RPMI7951 (cell line): Measurements from ENCODE around the gene SIK3. TPM values are rescaled to one million over a fixed set of nuclear protein-coding genes. Genes with fewer than 3 reads are reported as not detected.

Experiments
- DNase-seq: peaks from one replicate; pipeline ENCODE4 v3.0.0-alpha.2; 2012; ENCODE audit warnings: low read depth
- total RNA-seq: library from RNA; depleted of rRNA; stranded (reverse); fragments of >200 nt; shearing (Covaris generic); gene quantifications from 2 replicates; pipeline ENCODE4 v1.2.3, GENCODE V29; 2014

SIK3 gene
- total RNA-seq, 1 experiment from 2014 or later, result 9.3 TPM

GRCh38 chr11:116868066-116868465, 230.2 kb downstream of the SIK3 start:
- no peak for DNase-seq

- no peak for DNase-seq
Measured at GRCh38 chr11:116867619-116868018, 230.6 kb downstream of the SIK3 start.

DNA sequence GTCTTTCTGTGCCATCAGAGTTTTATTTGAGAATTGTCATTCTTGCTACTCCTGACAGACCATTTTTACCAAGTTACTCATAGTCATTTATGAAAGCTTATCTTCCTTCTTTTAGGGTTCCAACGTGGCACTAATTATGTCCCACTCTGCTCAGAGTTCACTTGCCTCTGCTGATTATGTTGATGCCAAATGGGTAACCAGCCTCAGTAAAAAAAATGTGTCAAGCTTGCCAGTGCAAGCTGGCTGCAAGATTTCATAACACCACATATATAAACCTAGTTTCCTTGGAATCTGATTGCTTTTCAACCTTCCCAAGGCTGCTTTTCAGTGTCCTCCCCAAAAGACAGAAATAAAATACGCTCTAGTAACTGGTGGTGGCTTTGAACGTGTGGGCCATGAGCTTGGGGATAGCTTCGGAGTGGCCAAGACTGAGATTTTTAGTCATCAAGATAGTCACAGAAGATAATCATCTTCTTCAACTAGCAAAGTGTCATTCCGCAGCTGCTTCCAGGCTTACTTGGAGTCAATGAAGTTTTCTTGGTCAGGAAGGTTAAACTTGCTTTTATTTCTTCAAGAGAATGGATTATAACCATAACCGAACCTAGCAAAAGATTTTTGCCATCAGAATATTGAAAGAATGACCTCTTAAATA, 231.3 kb downstream of the SIK3 start:
- no peak for DNase-seq

DNA sequence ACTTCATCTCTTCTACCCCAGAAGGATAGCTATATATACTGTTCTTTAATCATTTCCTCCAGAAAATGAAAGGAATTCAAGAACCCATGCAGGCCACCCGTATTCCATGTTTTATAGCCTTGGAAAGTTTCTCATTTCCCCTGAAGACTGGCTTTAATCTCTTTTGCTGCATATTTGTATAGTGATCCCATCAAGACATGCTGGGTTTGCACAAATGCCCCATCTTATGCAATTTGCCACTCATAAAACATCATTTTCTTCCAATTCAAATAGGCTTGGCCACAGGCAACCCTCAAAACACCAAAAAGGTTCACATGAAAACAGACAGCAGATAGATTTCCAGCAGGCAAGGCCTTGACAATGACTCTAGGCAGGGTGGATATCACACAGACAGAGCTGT, 232.5 kb downstream of the SIK3 start:
- no peak for DNase-seq

GRCh38 chr11:116864531-116864930, 233.7 kb downstream of the SIK3 start:
- DNase-seq, result no peak

- no peak for DNase-seq
Measured at GRCh38 chr11:116862951-116863350, 235.3 kb downstream of the SIK3 start.

DNA sequence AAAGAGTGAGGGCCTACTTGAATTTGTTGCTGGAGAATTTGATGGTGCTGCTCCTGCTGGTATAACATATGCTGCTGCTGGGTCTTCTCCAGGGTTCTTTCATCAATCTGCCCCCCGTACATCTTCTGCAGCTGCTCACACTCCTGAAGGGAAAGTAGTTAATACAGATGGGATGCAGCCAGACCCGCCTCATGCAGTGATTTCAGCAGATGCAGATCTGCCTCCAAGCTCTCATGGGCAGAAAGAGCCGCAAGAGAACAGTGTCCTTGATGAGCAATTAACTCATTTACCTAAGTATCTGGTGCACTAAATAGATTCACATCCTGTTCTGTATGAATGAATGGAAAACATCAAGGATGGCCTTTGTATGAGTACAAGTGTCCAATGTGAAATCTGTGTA, 236.0 kb downstream of the SIK3 start:
- DNase-seq, result no peak

DNA sequence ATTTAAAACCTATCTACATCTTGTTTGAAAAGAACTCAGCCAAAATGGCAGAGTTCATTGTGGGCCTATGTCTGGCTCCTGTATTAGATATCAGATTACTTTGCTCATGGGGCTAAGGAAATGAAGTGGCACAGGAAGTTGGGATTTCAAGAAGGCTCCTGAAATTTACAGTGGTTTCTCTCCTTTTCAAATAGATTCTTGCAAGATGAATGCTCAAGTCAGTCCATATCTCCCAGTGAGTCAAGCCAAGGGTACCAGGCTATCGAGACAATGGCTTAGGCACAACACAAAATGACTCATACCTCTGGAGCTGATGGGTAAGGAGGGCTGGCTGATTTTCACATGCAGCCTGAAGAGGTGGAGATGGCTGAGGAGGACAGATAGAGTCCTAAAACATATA, 236.7 kb downstream of the SIK3 start:
- DNase-seq, result peak; percentile 92

- DNase-seq, result no peak
Measured at GRCh38 chr11:116860303-116860702, 237.9 kb downstream of the SIK3 start.

DNA sequence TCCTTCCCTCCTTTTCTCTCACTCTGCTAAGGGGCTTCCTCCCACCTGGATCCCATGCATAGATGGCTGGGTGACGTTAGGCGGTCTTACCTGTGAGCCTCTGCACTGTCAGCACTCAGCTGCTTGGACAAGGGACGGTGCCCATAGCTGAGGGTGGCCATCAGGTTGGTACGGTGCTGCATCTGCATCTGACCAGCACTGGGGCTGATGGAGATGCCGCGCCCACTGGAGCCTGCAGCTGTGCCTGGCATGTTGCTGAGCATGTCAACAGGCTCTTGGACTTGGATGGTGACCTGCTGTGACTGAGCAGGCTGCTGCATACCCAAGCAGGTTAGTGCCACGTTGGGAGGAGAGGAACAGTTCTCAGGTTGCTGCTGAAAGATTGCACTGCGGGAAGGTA, 239.1 kb downstream of the SIK3 start:
- no peak for DNase-seq

- DNase-seq, result no peak
Measured at GRCh38 chr11:116857936-116858335, 240.3 kb downstream of the SIK3 start.

GRCh38 chr11:116857316-116857715, 240.9 kb downstream of the SIK3 start:
- no peak for DNase-seq

DNA sequence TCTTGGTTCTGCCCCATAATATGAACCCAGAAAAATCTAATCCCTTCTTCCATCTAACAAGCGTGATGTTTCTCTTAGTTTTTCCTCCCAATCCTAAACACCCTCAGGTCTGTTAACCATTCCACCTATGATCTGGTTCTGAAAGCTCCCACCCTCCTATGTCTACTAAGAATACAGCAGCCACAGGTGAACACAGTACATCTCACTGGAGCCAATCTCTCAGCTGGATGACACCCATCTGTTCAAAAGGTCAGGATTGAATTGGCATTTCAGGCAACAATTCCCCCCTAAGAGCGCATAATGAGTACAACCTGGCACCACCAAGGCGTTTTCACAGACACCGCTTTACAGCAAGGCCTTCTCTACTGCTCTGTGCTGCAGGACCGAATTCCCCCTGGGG, 241.8 kb downstream of the SIK3 start:
- no peak for DNase-seq

- no peak for DNase-seq
Measured at GRCh38 chr11:116855413-116855812, 242.8 kb downstream of the SIK3 start.

DNA sequence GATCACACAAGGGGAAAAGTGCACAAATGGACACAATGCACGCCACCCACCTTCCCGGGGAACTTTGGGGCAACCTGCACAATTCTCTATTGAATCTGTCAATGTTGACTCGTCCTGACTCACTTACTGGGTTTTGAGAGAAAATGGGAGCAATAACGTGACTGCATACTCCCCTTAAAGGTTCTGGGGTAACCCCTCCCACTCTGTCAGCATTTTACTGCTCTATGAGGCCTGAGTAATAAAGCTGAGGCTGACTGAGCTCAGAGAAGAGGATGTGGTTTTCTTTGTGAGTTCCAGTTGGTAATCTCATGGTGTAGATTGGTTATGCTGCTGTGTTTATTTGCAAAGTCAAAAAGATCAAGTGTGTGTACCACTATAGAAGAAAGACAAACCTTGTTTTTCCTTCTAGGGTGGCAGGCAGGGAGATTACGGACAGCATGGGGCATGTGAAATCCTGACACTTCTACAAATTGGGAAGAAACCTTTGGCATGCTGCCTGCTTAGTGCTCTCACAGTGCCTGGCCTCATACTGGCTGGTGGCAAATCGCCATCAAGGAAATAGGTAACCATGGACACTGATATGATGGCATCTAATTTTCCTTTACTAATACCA, 244.7 kb downstream of the SIK3 start:
- peak; percentile 96 for DNase-seq

DNA sequence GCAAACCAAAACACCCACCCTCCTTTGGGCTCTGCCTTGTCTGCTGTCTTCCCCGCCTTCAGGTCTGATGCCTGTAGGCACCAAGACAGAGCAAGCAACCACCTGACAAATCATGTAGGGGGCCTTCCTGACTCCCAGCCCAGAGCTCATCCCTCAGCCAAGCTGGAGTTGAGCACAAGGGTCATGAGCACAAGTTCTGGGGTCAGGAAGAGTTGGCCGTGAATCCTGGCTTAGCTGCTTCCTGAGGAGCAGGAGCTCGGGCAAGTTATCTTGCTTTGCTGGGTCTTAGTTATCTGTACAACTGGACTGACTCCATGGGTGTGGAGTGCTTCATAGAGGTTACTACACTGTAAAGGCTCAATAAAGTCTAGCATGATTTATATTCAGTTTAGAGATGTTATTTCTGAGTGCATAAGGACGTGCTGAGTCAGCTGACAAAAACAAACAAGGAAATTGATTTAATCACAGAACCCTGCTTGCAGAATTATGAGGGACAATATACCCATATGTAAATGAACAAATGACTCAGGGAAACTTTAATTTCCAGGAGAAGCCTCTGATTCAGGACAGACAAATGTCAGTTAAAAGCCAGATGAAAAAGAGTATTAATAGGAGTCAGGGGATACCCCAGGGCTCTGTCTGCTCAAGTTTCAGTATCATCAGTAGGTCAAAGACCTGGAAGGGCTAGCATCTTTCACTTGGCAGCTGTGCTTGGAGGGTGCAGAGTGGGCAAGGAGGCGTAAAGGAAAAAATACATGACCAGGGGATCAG, 245.8 kb downstream of the SIK3 start:
- DNase-seq, result peak; percentile 55

DNA sequence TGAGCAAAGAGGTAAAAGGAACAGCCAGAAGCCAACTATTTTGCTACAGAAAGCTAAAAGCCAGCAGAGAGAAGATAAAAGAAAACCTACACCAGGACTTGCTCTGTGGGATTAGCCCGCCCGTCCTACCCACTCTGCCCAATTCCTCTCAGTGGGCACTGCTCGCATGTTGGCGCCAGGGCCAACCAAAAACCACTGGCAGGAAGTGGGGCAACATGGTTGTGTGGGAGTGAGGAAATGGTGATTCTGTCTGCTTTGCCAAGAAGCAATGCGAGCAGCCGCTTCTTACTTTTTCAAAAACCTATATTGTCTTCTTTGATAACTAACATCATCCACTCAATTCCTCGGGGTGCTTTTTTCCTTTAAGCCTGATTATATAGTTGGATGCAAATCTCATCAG, 246.6 kb downstream of the SIK3 start:
- peak; percentile 70 for DNase-seq

DNA sequence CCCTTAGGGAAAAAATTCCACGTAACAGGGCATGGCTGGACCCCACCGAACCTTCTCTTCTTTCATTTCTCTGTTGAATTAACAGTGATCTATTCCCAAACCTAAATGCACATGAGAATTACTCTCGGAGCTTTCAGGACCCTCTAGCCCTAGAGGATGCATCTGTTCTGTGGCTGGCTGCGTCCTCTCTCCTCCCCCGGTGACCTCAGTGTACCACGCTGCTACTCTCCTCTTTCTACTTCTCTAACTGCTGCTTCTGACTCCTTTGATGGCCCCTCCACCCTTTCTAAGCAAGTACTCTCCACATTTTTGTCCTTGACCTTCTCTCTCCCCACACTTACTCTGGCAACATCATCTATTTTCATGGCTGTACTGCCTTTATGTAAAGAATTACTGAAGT, 248.7 kb downstream of the SIK3 start:
- no peak for DNase-seq

DNA sequence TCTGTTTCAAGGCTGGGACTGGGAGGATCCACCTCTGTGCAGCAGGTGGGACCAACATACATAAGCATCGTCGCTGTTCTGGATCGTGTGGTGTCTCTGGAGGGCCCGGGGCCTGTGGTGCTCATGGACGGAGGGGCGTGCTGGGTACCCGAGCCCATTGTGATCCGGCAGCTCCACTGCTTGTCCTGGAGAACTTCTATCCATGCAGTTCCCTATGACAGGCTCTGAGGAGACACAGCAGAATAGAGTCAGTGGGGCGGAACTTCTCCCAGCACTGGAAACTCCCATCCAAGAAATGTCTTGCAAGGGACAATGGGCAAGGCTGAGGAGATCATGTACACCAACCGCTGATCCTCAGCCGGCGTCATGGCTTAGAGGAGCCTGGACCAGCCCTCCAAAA, 249.2 kb downstream of the SIK3 start:
- DNase-seq, result no peak

DNA sequence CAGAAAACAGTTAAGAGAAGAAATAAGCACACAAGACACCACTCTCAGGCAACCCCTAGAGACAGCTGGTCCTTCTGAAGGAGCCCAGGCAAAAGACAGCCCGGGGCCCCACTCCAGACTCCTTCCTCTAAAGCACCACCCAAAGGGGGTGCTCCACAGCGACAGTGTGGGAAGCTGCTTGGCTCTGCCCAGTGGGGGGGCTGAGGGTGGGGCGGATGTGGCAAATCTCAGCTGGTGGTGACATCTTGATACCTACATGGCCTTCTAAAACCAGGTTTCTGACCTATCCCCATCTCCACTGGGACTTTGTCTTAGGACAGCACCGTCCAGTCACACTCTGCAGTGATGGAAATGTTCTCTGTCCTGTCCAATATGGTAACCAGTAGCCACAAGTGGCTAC, 250.6 kb downstream of the SIK3 start:
- DNase-seq, result no peak

GRCh38 chr11:116844722-116845121, 253.5 kb downstream of the SIK3 start:
- DNase-seq, result no peak

DNA sequence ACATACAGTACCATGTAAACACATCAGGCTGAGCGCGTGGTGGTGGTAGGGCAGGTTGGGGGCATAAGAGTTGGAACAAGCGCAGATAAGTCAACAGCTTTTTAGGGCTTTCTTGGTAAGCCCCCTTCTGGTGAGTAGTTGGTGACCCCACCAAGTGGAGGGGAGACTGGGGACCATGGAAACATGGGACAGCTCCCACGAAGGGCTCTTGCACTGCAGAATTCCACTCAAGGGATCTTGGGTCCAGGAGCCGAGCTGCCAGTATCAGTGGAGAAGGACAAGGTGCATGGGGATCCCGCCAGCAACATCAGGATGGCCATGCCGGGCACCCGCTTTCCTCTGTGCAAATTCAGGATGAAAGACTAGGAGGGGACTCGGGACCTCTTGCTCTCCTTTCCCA, 254.6 kb downstream of the SIK3 start:
- DNase-seq, result no peak

- no peak for DNase-seq
Measured at GRCh38 chr11:116842909-116843308, 255.3 kb downstream of the SIK3 start.
